Measurements from ENCODE around the gene NPPC.

DNA sequence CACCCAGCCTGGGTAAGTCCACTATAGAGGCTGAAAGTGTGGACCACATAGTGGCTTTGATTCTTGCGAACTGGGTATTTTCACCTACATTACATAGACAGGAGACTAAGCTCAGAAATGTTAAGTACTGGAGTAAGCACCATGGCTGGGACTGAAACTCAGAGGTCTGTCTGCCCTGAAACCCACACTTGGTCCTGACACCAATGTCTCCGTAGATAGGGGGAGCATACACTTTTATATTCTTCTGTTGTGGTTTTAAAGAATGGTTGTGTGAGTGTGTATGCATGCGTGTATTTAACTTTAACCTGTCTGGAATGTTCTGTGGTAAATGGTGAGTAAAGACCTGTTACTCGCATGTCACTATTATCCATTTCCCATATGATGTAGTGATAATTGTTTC lies 10.3 kb upstream of the NPPC start:
- TF ChIP-seq, protein P1, sequence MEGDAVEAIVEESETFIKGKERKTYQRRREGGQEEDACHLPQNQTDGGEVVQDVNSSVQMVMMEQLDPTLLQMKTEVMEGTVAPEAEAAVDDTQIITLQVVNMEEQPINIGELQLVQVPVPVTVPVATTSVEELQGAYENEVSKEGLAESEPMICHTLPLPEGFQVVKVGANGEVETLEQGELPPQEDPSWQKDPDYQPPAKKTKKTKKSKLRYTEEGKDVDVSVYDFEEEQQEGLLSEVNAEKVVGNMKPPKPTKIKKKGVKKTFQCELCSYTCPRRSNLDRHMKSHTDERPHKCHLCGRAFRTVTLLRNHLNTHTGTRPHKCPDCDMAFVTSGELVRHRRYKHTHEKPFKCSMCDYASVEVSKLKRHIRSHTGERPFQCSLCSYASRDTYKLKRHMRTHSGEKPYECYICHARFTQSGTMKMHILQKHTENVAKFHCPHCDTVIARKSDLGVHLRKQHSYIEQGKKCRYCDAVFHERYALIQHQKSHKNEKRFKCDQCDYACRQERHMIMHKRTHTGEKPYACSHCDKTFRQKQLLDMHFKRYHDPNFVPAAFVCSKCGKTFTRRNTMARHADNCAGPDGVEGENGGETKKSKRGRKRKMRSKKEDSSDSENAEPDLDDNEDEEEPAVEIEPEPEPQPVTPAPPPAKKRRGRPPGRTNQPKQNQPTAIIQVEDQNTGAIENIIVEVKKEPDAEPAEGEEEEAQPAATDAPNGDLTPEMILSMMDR (IDR thresholded peaks at IDR 0.05), result no peak
- no peak for TF ChIP-seq POLR2A (IDR thresholded peaks at IDR 0.05)
